Stimulated activated CD4-positive, alpha-beta T cell treated with anti-CD3 and anti-CD28 coated beads, Interleukin-1b, Interleukin-23, amount 100 ng/mL, for 4 hours (primary cell): ENCODE measurements around the gene ASCC3.

Experiments
- DNase-seq, 2 donors: peaks; one replicate each; pipeline ENCODE4 v3.0.0-alpha.2; 2020; ENCODE audit warnings: low read depth in 2 of 2

Gene ASCC3

DNA sequence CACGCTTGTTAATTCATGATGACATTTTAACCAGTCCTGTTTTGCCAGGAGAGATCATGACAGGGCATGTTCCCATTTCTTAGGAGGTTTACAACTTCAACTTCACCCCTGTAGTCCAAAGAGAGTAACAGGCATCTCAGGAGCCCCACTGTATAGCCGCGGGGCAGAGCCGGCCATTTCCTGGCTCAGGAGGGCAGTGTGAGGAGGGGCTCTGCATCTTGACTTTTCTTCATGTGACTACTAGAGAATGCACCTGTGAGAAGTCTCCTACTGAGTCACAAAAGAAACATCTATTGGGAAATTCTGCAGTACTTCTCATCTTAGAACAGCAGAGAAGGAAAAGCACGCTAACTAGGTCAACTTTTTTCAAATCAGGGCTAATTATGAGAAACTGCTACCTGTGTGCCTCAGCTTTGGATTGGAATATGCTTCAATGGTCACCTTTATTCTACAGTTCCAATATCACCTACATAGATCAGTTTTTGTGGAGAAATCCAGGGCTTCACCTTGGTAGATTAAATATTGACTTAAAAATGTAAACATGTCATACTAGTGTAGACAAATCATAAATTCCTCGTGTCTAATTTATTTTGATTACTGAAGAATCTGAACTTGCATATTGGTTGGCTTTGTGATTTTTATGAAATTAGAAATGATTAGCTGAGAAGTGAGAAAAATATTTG is 387.8 kb downstream of the ASCC3 start:
- no peak for DNase-seq

DNA sequence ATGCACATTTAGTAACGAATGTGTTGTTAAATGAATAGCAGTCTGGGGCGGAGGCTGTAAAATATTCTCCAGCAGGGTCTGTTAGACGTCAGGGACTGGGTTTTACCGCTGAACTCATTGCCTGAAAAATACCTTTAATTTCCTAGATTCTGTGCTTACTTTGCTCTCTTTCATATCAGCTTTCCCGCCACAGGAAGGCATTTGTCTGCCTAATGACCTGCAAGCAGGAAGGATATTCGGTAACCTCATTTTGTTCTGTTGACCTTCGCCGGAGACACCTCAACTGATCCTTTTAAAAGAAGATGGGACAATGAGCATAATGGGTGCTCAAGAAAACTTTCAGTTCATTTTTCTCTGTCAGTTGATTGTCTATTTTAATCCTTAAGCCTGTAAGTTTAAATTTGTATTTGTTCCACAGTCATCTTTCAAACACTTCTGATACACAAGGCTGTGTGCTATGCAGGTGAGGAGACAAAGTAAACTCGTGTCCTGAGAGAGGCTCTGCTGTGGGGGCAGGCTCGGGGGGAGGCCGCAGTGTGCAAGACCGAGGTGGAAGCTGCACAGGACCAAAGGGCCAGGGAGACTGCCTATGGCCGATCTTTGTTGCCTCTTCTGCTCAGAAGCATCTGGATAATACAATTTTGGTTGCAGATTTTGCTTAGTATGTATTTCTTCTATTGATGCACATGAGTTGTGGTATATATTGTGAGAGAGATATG is 389.0 kb downstream of the ASCC3 start:
- no peak for DNase-seq

DNA sequence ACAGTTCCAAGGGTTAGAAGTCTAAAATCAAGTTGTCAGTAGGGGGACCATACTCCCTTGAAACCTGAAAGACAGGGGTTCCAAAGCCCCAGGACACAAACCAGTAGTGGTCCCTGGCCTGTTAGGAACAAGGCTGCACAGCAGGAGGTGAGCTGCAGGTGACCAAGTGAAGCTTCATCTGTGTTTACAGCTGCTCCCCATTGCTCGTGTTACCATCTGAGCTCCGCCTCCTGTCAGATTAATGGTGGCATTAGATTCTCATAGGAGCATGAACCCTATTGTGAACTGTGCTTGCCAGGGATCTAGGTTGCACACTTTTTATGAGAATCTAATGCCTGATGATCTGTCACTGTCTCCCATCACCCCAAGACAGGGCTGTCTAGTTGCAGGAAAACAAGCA is 391.1 kb downstream of the ASCC3 start:
- DNase-seq = no peak

DNA sequence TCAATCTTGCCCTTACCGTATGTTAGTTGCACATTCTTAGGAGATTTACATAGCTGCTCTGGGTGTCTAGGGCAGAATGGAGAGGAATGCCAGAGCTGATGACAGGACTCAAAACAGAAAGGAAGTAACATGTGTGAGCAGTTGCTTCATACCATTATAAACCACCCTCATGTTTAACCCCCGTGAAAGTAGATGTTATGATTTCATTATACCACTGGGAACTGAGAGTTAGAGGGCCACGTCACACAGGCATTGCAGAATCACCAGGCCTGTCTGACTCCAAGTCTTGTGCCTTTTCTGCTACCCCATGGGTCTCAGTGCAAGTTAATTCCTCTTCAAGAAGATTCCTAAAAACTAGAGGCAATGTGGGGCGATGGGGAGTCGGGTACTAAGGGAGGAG is 392.9 kb downstream of the ASCC3 start:
- no peak for DNase-seq

DNA sequence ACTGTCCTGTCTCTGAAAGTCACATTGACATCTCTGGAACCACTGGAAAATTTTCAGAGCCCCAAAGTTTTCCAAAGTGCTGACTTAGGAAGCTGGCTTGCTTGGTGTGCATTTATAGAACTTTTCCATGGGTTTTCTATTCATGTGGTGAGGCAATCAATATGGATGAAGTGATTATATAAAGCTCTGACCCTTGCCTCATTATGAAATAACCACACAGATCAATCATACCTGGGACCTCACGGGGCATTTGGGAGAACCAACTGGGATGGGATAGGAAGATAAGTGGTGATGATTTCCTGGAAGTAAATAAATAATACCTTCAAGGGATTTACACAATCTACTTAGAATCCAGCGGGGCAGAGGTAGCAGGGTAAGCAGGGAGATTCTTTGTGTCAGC is 393.5 kb downstream of the ASCC3 start:
- DNase-seq = no peak

DNA sequence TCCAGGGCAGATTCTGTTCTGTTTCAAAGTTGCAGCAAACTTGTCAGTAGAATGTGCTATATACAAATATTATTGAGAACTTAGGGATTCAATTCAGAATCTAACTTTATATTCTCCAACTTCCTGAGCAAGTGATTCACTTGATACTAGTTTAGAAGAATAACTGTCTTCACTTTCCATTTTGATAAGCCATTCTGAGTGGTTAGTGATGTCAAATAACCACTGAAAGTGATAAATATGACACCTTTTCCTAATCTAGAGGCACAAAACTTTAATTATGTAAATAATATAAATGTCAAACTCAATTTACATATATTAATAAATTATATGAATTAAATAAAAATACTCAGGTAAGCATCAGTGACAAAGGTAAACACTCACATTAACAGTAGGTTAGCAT is 395.9 kb downstream of the ASCC3 start:
- DNase-seq = no peak

DNA sequence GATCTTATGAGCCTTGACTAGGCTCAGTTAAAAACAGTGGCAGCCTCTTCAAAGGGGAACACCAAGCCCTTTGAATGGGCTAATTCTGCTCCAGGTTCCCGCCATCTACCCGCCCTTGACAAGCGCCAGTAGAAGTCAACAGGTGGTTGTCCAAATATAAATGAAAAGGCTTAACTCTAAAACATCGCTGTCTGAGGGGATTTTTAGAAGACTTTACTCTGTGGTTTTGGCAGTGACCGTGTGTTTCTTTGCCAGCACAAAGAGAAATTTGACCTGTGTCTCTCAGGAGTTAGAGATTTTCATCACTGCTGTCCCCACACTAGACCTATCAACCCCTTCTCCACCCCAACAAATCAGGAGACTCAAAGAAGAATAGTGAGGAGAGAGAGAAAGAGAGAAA is 396.7 kb downstream of the ASCC3 start:
- no peak for DNase-seq

DNA sequence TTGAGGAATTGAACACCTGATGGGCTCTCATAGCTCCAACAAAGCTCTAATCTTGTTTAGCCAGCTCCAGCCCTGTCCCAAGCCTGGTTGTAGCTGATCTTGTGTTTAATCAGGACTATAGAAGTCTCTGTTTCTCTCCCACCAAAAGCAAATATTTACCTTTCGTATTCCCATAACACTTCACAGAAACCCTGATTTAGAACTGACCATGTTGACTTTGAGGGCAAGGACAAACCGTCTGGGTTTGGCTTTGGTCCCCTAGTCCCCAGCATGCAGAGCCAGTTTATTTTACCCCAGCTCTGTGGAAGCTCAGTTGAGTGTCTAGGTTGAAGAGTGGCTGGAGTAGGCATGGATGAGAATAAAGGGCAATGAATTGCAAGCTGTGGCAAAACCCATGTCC is 398.4 kb downstream of the ASCC3 start:
- no peak for DNase-seq

DNA sequence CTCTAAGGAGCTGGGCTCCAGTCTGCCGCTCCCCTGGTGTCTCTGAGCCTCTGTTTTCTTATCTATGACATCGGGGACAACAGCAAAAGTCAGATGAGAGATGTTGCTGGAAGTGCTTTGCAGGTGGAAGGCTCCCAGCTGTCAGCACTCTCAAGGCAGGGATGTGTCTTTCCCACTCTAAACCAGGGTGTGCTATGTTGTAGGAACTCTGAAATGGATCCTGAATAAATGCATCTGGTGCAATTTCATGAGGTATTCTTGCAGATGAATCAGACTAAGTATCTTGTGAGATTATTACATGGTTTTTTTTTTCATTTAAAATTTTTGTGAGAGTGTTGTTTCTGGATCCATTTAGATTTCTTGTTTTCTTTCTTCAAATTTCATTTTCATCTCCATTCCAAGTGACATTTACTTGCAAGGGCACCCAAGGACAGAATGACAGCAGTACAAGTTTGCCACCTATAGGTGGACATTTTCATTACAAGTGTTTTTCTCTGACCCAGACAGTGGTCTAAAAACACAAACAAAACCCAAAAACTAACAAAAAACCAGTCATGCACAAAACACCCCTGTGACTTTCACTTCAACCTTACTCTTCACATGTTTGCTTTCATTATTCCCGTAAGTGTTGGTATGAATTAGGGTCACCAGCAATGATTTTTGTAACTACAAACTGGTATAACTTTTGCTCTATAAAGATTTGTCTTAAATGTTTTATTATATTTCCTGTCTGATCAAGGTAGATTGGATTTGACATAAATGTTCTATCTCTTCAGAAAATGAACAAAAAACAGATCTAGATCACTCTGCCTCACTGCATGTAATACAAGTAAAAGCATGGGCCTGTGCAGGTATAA is 401.7 kb downstream of the ASCC3 start:
- no peak for DNase-seq

DNA sequence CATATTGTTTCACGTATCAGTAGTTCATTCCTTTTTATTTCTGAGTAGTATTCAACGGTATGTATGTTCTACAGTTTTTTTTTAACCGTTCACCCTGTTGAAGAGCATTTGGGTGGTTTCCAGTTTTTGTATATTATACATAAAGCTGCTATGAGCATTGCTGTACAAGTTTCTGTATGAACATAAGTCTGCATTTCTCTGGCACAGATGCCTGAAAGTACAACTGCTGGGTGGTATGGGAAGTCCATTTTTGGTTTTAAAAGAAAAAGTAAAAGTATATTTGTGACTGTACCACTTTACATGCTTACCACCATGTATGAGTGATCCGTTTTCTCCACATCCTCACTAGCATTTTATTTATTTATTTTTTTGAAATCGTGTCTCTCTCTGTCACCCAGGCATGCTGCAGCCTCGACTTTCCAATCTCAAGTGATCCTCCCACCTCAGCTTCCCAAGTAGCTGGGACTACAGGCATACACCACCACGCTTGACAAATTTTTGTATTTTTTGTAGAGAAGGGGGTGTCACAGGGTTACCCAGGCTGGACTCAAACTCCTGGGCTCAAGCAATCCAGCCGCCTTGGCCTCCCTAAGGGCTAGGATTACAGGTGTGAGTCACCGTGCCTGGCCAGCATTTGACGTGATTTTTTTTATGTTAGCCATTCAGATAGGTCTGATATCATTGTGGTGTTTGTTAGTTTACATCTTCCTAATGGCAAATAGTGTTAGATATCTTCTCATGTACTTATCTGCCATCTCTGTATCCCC is 405.4 kb downstream of the ASCC3 start:
- DNase-seq = no peak

DNA sequence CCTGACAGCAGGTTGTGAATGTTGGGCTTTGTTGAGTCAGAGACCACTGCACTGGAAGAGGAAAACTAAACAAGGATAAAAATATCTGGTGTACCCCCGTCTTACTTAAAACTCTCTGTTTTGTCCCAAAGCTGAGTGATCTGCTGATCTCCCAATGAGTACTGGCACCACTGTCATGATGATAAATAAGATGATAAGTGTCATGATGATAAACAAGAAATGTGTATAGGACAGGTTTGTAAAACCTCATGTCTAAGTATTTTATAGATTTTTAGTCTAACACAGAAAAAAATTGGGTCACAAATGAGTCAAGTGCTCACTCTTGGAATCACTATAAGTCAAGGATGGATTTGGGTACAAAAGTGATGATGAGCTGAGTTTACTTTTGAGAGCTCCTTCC is 407.9 kb downstream of the ASCC3 start:
- DNase-seq = no peak

DNA sequence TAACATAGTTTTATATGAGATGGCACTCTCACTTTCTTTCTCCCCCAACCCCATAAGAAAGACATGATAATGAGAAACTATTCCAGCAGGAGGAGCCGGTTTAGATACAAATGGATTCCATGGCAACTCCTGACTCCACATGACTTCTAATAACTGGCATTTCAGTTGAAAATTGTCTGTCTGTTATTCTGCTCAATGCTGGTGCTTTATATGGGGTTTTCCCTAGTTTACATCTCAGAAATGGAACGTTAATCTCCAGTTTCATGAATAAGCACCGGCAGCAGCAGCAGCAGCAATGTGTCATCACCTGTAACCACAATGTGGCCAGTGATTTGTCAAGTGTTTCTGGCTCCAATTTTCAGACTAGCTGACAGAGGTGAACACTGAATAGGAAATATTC is 408.5 kb downstream of the ASCC3 start:
- DNase-seq = no peak

DNA sequence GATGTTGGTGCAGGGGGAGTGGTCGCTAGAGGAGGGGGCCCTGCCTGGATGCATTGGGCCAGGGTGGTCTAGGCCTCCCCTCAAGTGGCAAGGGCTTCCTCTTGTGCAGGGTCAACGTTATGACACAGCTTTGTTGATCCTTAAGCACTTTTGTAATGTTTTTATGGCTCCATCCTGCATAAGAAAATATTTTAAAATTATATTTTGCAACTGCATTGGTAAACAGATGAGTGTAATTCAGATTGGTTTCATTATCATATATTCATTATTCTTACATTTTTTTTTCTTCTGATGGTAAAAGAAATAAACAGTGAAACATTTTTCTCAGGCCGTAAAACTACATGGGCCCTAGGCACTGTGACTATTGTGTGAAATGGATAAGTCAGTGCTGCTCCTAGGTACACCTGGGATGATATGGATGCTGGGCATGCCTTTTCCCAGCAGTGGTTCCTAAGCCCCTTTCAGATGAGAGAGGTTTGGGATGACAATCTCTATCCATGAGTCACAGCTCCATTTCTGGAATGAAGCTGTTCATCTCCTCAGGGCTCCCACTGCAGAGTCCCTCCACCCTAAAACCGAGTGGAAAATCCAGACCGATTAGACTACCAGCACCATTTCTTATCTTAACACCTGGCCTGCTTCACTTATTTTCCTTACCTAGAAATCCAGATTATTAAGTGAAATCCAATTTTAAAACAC is 410.6 kb downstream of the ASCC3 start:
- no peak for DNase-seq

DNA sequence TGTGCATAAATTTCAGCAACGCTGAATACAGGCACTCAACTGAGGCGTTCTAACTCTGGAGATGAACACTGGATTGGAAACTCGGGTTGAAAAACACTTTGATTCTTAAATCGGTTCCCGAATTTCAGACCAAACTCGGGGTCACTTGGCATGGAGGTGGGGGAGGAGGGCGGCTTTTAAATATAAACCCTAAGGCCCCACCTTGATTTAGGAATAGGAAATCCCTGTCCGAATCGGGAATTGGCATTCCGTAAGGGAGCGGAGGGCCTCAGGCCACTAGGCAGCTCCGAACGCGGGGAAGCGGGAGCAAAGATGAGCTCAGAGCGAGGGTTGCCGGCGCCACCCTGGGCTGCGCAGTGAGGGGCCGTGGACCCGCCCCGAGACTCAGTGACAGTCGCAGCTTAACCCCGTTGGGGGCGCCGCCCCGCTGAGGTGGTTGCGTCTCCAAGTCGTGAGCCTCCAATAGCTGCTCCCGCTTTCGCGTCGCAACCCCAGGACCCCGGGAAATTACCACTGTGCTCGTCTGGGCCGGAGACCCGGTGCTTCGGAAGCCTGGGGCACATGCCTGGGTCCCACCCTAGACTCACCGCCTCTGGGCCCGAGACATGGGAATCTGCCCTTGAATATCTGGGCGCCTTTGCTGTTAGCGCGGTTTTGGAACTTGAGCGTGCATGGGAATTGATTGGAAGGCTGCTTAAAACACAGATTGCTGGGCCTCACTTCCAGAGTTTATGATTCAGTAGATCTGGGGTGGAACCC is 411.8 kb downstream of the ASCC3 start:
- no peak for DNase-seq

DNA sequence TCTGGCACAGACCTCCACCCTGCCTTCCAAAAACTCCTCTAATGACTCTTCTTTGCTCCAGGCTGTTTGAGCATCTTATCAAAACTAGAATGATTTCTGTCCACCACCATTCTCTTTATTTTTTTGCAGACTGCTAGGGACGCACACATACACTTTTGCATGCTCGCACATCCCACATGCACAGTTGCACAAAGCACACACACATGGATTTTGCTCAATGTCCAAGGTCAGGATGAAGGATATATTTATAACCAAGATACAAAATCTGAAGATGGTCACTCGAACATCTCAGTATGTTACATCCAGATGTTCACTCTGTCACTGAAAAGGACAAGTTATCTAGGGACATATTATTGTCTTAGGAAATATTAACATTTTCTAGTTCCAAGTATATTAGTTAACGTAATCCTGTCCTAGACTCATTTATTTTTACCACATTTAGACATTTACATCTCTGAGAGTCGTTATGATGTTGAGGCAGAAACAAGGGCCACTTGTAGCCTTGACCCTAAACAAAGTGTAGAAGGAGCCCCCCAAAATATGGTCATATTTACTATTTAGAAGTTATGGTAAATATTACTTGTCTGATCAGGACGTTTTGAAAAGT is 413.0 kb downstream of the ASCC3 start:
- DNase-seq = no peak

DNA sequence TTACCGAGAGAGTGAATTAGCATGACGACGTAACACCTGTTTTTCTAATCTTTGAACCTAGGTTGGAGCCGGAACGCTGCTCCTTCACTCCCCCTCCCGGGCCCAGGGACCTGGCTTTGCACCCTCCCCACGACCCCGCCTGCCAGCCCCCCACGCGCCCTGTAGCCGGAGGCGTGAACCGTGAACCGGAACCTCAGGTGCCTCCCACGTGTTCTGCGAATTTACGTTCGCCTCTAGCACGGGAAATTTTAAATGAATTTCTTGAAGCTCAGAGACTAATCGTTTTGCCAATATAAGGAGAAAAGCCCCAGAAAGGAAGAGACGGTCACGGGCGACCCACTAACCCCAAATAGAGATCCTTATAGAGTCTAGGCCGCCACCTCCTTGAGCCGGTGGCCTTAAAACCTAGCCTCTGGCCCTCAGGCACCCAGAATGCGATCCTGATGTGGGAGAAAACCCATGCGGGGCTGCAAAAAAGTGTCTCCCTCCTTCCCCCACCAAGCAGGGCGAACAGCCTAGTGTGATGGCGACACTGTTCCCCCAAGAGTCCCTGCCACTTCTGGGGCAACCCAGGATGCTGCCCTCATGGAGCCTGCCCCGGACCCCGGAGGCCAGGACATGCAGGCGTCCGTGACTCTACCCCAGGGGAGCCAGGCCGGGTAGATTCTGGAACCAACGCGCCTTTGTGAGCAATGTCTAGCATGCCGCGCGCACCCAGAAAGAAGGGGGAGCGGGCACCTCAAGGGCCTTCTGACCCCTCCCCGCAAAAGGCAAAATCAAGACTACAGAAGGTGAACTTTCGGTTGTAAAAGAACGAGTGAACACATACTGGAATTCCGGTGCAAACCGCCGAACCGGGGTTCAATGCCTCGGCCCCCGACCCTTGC is 413.8 kb downstream of the ASCC3 start:
- DNase-seq = no peak

DNA sequence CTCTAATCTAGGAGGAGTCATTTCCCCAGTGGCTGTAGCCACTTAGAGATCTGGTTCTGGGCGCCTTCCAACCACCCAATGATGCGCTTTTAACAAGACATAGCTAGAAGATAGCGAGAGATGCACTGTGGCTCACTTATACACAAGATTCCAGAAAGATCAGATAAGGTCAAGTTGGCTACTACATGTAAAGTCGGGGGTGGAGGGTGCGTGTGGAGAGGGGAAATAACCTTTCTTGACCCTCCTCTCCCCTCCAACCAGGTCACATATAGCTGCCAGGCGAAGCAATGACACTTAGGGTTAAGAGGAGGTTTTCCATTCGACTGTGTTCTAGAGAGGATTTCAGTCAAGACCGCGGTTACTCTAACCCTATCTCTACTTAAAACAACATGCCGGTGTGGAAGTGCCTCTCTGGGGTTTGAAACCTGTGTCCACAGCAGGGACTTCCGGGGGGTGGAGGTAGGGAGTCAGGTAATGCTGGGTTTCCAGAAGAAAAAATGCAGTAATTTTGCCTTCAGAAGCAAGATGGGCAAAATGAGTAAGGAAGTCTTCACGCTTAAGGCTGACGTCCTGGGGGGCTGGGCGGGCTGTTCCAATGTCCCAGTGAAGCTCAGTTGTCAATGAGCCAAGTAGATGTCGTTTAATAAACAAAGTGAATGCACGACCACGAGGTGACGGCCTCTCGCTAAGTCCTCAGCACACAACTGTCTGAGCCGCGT is 414.6 kb downstream of the ASCC3 start:
- no peak for DNase-seq

DNA sequence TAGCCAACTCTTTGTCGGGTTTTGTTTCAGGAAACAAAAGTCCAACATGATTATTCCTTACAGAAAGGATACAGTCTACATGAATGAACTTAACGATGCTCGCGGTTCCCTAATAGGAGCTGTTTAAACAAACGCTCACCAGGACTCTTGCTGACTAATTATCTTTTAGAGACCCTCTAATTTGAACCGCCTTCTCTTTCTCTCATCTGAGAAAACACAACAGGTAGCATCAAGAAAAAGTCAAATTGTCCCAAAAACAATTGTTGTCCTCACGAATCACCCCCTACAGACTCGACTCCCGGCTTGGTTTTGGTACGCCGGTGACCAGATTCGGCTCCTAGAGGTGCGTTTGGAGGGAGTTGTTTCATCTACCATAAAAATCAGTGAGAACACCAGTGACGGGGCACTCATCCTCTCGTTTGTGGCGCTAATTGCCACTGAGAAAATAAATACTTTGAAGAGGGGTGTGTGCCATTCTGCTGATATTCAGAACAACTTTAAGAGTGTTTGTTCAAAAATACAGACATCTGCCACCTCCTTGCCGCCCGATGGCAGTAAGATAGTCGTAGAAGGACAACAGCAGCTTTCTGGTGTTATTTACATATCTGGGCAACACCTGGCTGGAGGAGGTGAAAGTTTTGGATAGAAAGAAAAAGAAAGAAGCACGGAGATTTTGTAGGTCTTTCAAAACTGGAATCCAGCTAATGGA is 415.3 kb downstream of the ASCC3 start:
- DNase-seq = no peak
